GM19099 (cell line): ENCODE results near the gene SLC4A2.

Source experiments
- POLR2A ChIP-seq: IDR thresholded peaks from 3 replicates; pipeline ENCODE4 v1.6.1; 2011; ENCODE audit warnings: low read depth; ENCODE audit not compliant: insufficient read length; ENCODE audit errors: extremely low read depth

Gene SLC4A2

GRCh38 chr7:151065516-151065915 is 6.1 kb downstream of the SLC4A2 start:
- no peak for TF ChIP-seq POLR2A

GRCh38 chr7:151066273-151066974 is 7.0 kb downstream of the SLC4A2 start:
- no peak for TF ChIP-seq POLR2A

- TF ChIP-seq POLR2A = no peak
Measured at GRCh38 chr7:151068069-151068773, 8.8 kb downstream of the SLC4A2 start.

- TF ChIP-seq POLR2A = no peak
Measured at GRCh38 chr7:151069841-151070573, 10.6 kb downstream of the SLC4A2 start.

GRCh38 chr7:151070574-151070960 is 11.2 kb downstream of the SLC4A2 start:
- TF ChIP-seq POLR2A = no peak

GRCh38 chr7:151071032-151071866 is 11.9 kb downstream of the SLC4A2 start:
- no peak for TF ChIP-seq POLR2A

- TF ChIP-seq POLR2A = no peak
Measured at GRCh38 chr7:151073990-151074389, 14.6 kb downstream of the SLC4A2 start.

GRCh38 chr7:151074817-151075661 is 15.7 kb downstream of the SLC4A2 start:
- no peak for TF ChIP-seq POLR2A

- TF ChIP-seq POLR2A = no peak
Measured at GRCh38 chr7:151075662-151075971, 16.2 kb downstream of the SLC4A2 start.

- no peak for TF ChIP-seq POLR2A
Measured at GRCh38 chr7:151075978-151076426, 16.6 kb downstream of the SLC4A2 start.

- no peak for TF ChIP-seq POLR2A
Measured at GRCh38 chr7:151076863-151077704, 17.7 kb downstream of the SLC4A2 start.

- TF ChIP-seq POLR2A = no peak
Measured at GRCh38 chr7:151077705-151078232, 18.4 kb downstream of the SLC4A2 start.

GRCh38 chr7:151078233-151079040 is 19.0 kb downstream of the SLC4A2 start:
- no peak for TF ChIP-seq POLR2A
